Loucy (cell line): ENCODE measurements around the gene GABRG3.

ENCODE experiments used
- H2AFZ ChIP-seq: fragments of 200-600 bp; sonication (generic); 2 replicates; pipeline ENCODE4 v1.6.0; 2016; ENCODE audit warnings: antibody characterized with exemption, mild to moderate bottlenecking, low read length, moderate library complexity
- H3F3A ChIP-seq: fragments of 200-600 bp; 2 replicates; pipeline ENCODE4 v1.6.0; 2016; ENCODE audit warnings: antibody characterized with exemption, low read depth, mild to moderate bottlenecking
- H3K27me3 ChIP-seq: fragments of 200-600 bp; sonication (generic); 2 replicates; pipeline ENCODE4 v1.6.1; 2014; ENCODE audit warnings: low read length, mild to moderate bottlenecking; ENCODE audit not compliant: insufficient read depth, poor library complexity, severe bottlenecking
- H3K36me3 ChIP-seq: fragments of 200-600 bp; sonication (generic); 2 replicates; pipeline ENCODE4 v1.6.1; 2016; ENCODE audit warnings: low read length; ENCODE audit not compliant: insufficient read depth
- H3K4me1 ChIP-seq: fragments of 200-600 bp; sonication (generic); 2 replicates; pipeline ENCODE4 v1.5.1; 2014; ENCODE audit warnings: low read length, mild to moderate bottlenecking; ENCODE audit not compliant: insufficient read depth, poor library complexity, severe bottlenecking
- H3K4me2 ChIP-seq: fragments of 200-600 bp; sonication (generic); 2 replicates; pipeline ENCODE4 v1.6.0; 2014; ENCODE audit warnings: antibody characterized with exemption, low read length, low read depth, mild to moderate bottlenecking; ENCODE audit not compliant: poor library complexity, severe bottlenecking
- H3K4me3 ChIP-seq: fragments of 200-600 bp; sonication (generic); 2 replicates; pipeline ENCODE4 v1.5.1; 2014; ENCODE audit warnings: low read length, mild to moderate bottlenecking, mixed read lengths; ENCODE audit not compliant: poor library complexity, severe bottlenecking
- H3K79me2 ChIP-seq: fragments of 200-600 bp; sonication (generic); 2 replicates; pipeline ENCODE4 v1.6.1; 2014; ENCODE audit warnings: low read length; ENCODE audit not compliant: insufficient read depth
- H3K9ac ChIP-seq: fragments of 200-600 bp; sonication (generic); 2 replicates; pipeline ENCODE4 v1.6.0; 2014; ENCODE audit warnings: mild to moderate bottlenecking, low read depth, low read length, moderate library complexity; ENCODE audit not compliant: poor library complexity, severe bottlenecking
- H3K9me2 ChIP-seq: fragments of 200-600 bp; sonication (generic); replicated peaks from 2 replicates; pipeline ENCODE4 v1.6.1; 2016; ENCODE audit warnings: low read depth, low read length, mixed read lengths
- H3K9me3 ChIP-seq: fragments of 200-600 bp; sonication (generic); 2 replicates; pipeline ENCODE4 v1.6.1; 2014; ENCODE audit warnings: mild to moderate bottlenecking, antibody characterized with exemption, low read length, low read depth; ENCODE audit not compliant: insufficient read depth
- H4K20me1 ChIP-seq: fragments of 200-600 bp; sonication (generic); 2 replicates; pipeline ENCODE4 v1.6.0; 2014; ENCODE audit warnings: antibody characterized with exemption, low read length, mild to moderate bottlenecking; ENCODE audit not compliant: insufficient read depth, poor library complexity, severe bottlenecking
- EZH2phosphoT487 ChIP-seq: fragments of 200-600 bp; IDR thresholded peaks from 2 replicates; pipeline ENCODE4 v1.6.1; 2018; ENCODE audit warnings: antibody characterized with exemption, mild to moderate bottlenecking, moderate library complexity, borderline replicate concordance
- TF ChIP-seq, protein P1 (sequence below): fragments of 200-600 bp; sonication (generic); conservative IDR thresholded peaks from 2 replicates; pipeline ENCODE4 v1.5.1; 2014; ENCODE audit warnings: mild to moderate bottlenecking, antibody characterized with exemption, low read length

Gene GABRG3

GRCh38 chr15:27238707-27239423, 267.9 kb downstream of the GABRG3 start:
- no peaks in the 10 kb centered on the region for H3K9me2 ChIP-seq
- no peak overlapping the region for H3K4me3 ChIP-seq
- H4K20me1 ChIP-seq: no peaks in the 10 kb centered on the region
- no peaks in the 10 kb centered on the region for H3K36me3 ChIP-seq
- no peaks in the 10 kb centered on the region for H3K4me1 ChIP-seq
- H3K9me3 ChIP-seq: no peaks in the 10 kb centered on the region
- no peak overlapping the region for H2AFZ ChIP-seq
- H3K27me3 ChIP-seq: no peaks in the 10 kb centered on the region
- TF ChIP-seq EZH2phosphoT487: no peak
- H3K4me2 ChIP-seq: no peak overlapping the region
- H3K9ac ChIP-seq: no peak overlapping the region
- no peaks in the 10 kb centered on the region for H3K79me2 ChIP-seq
- H3F3A ChIP-seq: no peaks in the 10 kb centered on the region

DNA sequence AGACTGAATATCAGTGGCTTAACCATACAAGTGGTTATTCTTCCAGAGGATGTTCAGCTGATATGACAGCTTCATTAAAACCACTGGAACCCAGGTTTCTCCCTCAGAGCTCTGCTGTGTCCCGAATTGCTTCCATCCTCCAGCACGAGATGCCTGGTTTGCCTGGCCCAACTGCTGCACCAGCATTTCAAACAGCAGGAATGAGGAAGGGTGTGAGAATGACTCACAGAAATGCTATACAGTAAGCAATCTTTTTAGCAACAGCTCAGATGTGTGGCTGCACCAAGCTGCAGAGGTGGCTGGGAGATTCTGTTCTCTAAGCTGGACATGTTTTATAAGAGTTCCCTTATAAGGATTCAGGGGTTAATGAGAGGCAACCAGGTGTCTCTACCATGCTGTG, 271.0 kb downstream of the GABRG3 start:
- H3K4me1 ChIP-seq: no peaks in the 10 kb centered on the region
- no peak overlapping the region for H3K4me2 ChIP-seq

GRCh38 chr15:27244047-27244446, 273.1 kb downstream of the GABRG3 start:
- Histone ChIP-seq H3K36me3 (no peaks in the 10 kb centered on the region), H3F3A (no peaks in the 10 kb centered on the region), H3K79me2 (no peaks in the 10 kb centered on the region), H3K4me1 (no peaks in the 10 kb centered on the region), H3K4me2 (no peak overlapping the region), H3K27me3 (no peaks in the 10 kb centered on the region), H3K4me3 (no peak overlapping the region), H3K9ac (no peak overlapping the region), H4K20me1 (no peaks in the 10 kb centered on the region), H2AFZ (no peak overlapping the region), H3K9me2 (no peaks in the 10 kb centered on the region), H3K9me3 (peaks cover 6% of the 10 kb centered on the region; the same call in 1 of the 2 replicates)
- TF ChIP-seq EZH2phosphoT487: no peak

More for the DNA sequence above, 271.0 kb downstream of the GABRG3 start:
- Histone ChIP-seq H3K9me3 (0 out of 2 replicates have a peak, but pooled peaks cover 3% of the 10 kb centered on the region), H3K79me2 (no peaks in the 10 kb centered on the region), H3K9ac (no peak overlapping the region), H3K4me3 (no peak overlapping the region), H4K20me1 (no peaks in the 10 kb centered on the region), H3K36me3 (no peaks in the 10 kb centered on the region), H2AFZ (no peak overlapping the region), H3F3A (no peaks in the 10 kb centered on the region), H3K9me2 (no peaks in the 10 kb centered on the region), H3K27me3 (no peaks in the 10 kb centered on the region)
- TF ChIP-seq, protein P1, sequence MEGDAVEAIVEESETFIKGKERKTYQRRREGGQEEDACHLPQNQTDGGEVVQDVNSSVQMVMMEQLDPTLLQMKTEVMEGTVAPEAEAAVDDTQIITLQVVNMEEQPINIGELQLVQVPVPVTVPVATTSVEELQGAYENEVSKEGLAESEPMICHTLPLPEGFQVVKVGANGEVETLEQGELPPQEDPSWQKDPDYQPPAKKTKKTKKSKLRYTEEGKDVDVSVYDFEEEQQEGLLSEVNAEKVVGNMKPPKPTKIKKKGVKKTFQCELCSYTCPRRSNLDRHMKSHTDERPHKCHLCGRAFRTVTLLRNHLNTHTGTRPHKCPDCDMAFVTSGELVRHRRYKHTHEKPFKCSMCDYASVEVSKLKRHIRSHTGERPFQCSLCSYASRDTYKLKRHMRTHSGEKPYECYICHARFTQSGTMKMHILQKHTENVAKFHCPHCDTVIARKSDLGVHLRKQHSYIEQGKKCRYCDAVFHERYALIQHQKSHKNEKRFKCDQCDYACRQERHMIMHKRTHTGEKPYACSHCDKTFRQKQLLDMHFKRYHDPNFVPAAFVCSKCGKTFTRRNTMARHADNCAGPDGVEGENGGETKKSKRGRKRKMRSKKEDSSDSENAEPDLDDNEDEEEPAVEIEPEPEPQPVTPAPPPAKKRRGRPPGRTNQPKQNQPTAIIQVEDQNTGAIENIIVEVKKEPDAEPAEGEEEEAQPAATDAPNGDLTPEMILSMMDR: no peak
- TF ChIP-seq EZH2phosphoT487: no peak

DNA sequence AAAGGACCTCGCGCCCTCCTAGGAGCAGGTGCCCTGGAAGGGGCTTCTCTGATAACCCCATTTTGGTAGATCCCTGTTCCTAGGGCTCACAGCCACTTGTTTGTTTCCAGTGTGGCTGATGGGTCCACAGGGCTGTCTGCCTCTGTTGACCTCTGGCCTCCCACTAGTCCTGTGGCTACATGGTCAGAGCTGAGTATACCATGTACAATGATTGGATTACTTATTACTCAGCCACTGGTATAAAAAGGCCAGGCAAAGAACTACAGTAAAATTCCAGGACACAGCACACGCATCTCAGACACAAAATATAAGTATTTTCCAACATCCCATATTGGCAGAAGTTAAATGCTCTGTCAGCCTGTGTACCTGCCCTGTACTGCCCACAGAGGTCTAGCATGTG, 277.3 kb downstream of the GABRG3 start:
- H3K36me3 ChIP-seq: no peaks in the 10 kb centered on the region
- H3K79me2 ChIP-seq: no peaks in the 10 kb centered on the region
- H3K9me2 ChIP-seq: no peaks in the 10 kb centered on the region
- no peaks in the 10 kb centered on the region for H3K27me3 ChIP-seq
- H3K4me2 ChIP-seq: no peak overlapping the region
- H3K4me3 ChIP-seq: no peak overlapping the region
- no peak overlapping the region for H2AFZ ChIP-seq
- H3K4me1 ChIP-seq: no peaks in the 10 kb centered on the region
- H3K9ac ChIP-seq: no peak overlapping the region
- no peaks in the 10 kb centered on the region for H3F3A ChIP-seq
- TF ChIP-seq, protein P1: no peak
- TF ChIP-seq EZH2phosphoT487: no peak
- no peaks in the 10 kb centered on the region for H4K20me1 ChIP-seq
- peaks cover 6% of the 10 kb centered on the region; the same call in 1 of the 2 replicates for H3K9me3 ChIP-seq
